ENCODE measurements around the gene WBP1L.
"Not testable (repeated sequence)": the region's sequence is repeated elsewhere in the genome, so short reads cannot be mapped to it uniquely, and the experiment has no call there.

WBP1L gene

GRCh38 chr10:102832248-102832647 lies 88.5 kb downstream of the WBP1L start:
- TF ChIP-seq, protein P1, sequence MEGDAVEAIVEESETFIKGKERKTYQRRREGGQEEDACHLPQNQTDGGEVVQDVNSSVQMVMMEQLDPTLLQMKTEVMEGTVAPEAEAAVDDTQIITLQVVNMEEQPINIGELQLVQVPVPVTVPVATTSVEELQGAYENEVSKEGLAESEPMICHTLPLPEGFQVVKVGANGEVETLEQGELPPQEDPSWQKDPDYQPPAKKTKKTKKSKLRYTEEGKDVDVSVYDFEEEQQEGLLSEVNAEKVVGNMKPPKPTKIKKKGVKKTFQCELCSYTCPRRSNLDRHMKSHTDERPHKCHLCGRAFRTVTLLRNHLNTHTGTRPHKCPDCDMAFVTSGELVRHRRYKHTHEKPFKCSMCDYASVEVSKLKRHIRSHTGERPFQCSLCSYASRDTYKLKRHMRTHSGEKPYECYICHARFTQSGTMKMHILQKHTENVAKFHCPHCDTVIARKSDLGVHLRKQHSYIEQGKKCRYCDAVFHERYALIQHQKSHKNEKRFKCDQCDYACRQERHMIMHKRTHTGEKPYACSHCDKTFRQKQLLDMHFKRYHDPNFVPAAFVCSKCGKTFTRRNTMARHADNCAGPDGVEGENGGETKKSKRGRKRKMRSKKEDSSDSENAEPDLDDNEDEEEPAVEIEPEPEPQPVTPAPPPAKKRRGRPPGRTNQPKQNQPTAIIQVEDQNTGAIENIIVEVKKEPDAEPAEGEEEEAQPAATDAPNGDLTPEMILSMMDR (IDR thresholded peaks at IDR 0.05; ENCODE audit: low read depth, low read length, missing control alignments) = no peak
- DNase-seq = no peak
- in situ Hi-C loops (cut with HindIII; ENCODE audit: low pct_ligation_motif_present, low sequenced_read_pairs) = no loop called here
- no peak overlapping the region for H3K27ac ChIP-seq
- H3K27me3 ChIP-seq (replicated peaks) = no peaks in the 10 kb centered on the region
- H3K4me3 ChIP-seq (ENCODE audit: low read depth, low read length) = no peak overlapping the region
- H3K36me3 ChIP-seq (replicated peaks) = no peaks in the 10 kb centered on the region

DNA sequence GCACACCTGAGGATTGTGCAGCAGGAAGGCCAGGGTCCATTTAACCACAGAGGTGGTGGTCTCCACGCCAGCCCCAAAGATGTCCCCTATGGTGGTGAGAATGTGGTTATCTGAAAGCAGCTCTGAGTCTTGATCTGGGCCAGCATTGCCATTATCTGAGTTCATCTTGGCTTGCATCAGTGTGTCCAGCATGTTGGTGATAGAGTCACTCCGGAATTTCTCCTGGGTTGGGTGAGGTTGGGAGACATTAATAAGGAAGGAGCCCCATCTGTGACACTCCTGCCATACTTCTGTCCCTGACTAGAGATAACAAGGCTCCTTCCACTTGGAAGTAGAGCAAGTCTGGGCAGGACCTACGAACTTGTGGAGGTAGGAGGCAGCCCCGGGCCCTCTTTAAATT lies 89.2 kb downstream of the WBP1L start:
- Histone ChIP-seq H3K27ac (no peak overlapping the region), H3K27me3 (replicated peaks) (no peaks in the 10 kb centered on the region), H3K36me3 (replicated peaks) (no peaks in the 10 kb centered on the region), H3K4me3 (ENCODE audit: low read depth, low read length) (no peak overlapping the region)
- no peak for DNase-seq
- TF ChIP-seq, protein P1 (IDR thresholded peaks at IDR 0.05; ENCODE audit: low read depth, low read length, missing control alignments) = no peak
- in situ Hi-C loops (cut with HindIII; ENCODE audit: low pct_ligation_motif_present, low sequenced_read_pairs) = no loop called here

GRCh38 chr10:102834143-102834542 lies 90.4 kb downstream of the WBP1L start:
- Histone ChIP-seq H3K36me3 (replicated peaks) (no peaks in the 10 kb centered on the region), H3K27me3 (replicated peaks) (no peaks in the 10 kb centered on the region), H3K4me3 (ENCODE audit: low read depth, low read length) (no peak overlapping the region), H3K27ac (no peak overlapping the region)
- TF ChIP-seq, protein P1 (IDR thresholded peaks at IDR 0.05; ENCODE audit: low read depth, low read length, missing control alignments) = no peak
- in situ Hi-C loops (cut with HindIII; ENCODE audit: low pct_ligation_motif_present, low sequenced_read_pairs) = no loop called here
- no peak for DNase-seq

GRCh38 chr10:102835007-102835482 lies 91.3 kb downstream of the WBP1L start:
- in situ Hi-C loops (cut with HindIII; ENCODE audit: low pct_ligation_motif_present, low sequenced_read_pairs) = no loop called here
- no peaks in the 10 kb centered on the region for H3K36me3 ChIP-seq (replicated peaks)
- no peaks in the 10 kb centered on the region for H3K27me3 ChIP-seq (replicated peaks)
- H3K27ac ChIP-seq = no peak overlapping the region
- no peak overlapping the region for H3K4me3 ChIP-seq (ENCODE audit: low read depth, low read length)
- DNase-seq = peak; percentile 51
- TF ChIP-seq, protein P1 (IDR thresholded peaks at IDR 0.05; ENCODE audit: low read depth, low read length, missing control alignments) = peak; percentile 89

GRCh38 chr10:102837230-102837721 lies 93.5 kb downstream of the WBP1L start, which contains the start of gene CYP17A1:
Gene CYP17A1, minus strand, starts transcription at chr10:102837413. Its CDS starts 52 bp downstream, at chr10:102837361.
- DNase-seq = no peak
- Histone ChIP-seq H3K27ac (no peak within 1 kb of the TSS), H3K4me3 (ENCODE audit: low read depth, low read length) (no peak within 1 kb of the TSS), H3K36me3 (replicated peaks) (no peaks in the 10 kb centered on the region), H3K27me3 (replicated peaks) (no peaks in the 10 kb centered on the region)
- TF ChIP-seq, protein P1 (IDR thresholded peaks at IDR 0.05; ENCODE audit: low read depth, low read length, missing control alignments) = no peak
- in situ Hi-C loops (cut with HindIII; ENCODE audit: low pct_ligation_motif_present, low sequenced_read_pairs) = no loop called here

DNA sequence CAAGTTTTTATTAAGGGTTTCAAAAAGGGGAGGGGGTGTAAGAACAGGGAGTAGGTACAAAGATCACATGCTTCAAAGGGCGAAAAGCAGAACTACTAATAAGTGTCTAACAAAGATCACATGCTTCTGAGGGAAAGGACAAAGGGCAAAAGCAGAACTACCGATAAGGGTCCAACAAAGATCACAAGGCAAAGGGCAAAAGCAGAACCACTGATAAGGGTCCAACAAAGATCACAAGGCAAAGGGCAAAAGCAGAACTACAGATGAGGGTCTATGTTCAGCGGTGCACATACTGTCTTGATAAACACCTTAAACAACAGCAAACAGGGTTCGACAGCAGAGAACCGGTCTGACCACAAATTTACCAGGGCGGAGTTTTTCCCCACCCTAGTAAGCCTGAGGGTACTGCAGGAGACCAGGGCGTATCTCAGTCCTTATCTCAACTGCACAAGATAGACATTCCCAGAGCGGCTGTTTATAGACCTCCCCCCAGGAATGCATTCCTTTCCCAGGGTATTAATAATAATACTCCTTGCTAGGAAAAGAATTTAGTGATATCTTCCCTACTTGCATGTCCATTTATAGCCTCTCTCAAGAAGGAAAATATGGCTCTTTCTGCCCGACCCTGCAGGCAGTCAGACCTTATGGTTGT lies 94.7 kb downstream of the WBP1L start:
- H3K36me3 ChIP-seq (replicated peaks); H3K27ac ChIP-seq; H3K4me3 ChIP-seq (ENCODE audit: low read depth, low read length); DNase-seq; H3K27me3 ChIP-seq (replicated peaks); in situ Hi-C loops (cut with HindIII; ENCODE audit: low pct_ligation_motif_present, low sequenced_read_pairs): not testable (repeated sequence)

Measured in brain microvascular endothelial cell (primary cell).